SKM-1 (cell line): ENCODE measurements around the gene TFAP2A.
A peak's percentile ranks its signal among the peaks of the same experiment; 100 is the strongest.

ENCODE experiments used
- DNase-seq: peaks from one replicate; lab custom pipeline; 2025; ENCODE audit not compliant: unreplicated experiment; lab: John Stamatoyannopoulos, UW

TFAP2A gene

GRCh38 chr6:10413262-10413849 is 1.5 kb downstream of the TFAP2A start:
- DNase-seq: no peak

GRCh38 chr6:10412461-10413261 is 2.2 kb downstream of the TFAP2A start:
- DNase-seq: no peak

- DNase-seq: no peak
Measured at GRCh38 chr6:10411971-10412460, 2.9 kb downstream of the TFAP2A start.

GRCh38 chr6:10411131-10411970 is 3.5 kb downstream of the TFAP2A start:
- DNase-seq: no peak

GRCh38 chr6:10410207-10411050 is 4.4 kb downstream of the TFAP2A start:
- DNase-seq: no peak

GRCh38 chr6:10409731-10410206 is 5.1 kb downstream of the TFAP2A start:
- no peak for DNase-seq

GRCh38 chr6:10409233-10409721 is 5.6 kb downstream of the TFAP2A start:
- DNase-seq: no peak

- no peak for DNase-seq
Measured at GRCh38 chr6:10408457-10408856, 6.4 kb downstream of the TFAP2A start.

GRCh38 chr6:10407674-10408054 is 7.2 kb downstream of the TFAP2A start:
- no peak for DNase-seq

GRCh38 chr6:10407018-10407673 is 7.7 kb downstream of the TFAP2A start:
- DNase-seq: no peak

GRCh38 chr6:10406556-10406955 is 8.3 kb downstream of the TFAP2A start:
- no peak for DNase-seq

- DNase-seq: no peak
Measured at GRCh38 chr6:10405513-10405900, 9.4 kb downstream of the TFAP2A start.

- DNase-seq: no peak
Measured at GRCh38 chr6:10404799-10405512, 9.9 kb downstream of the TFAP2A start.

- DNase-seq: peak; percentile 61
Measured at GRCh38 chr6:10404107-10404798, 10.6 kb downstream of the TFAP2A start.

- no peak for DNase-seq
Measured at GRCh38 chr6:10403385-10404106, 11.3 kb downstream of the TFAP2A start.

GRCh38 chr6:10402648-10403311 is 12.1 kb downstream of the TFAP2A start:
- DNase-seq: peak; percentile 21

- DNase-seq: no peak
Measured at GRCh38 chr6:10401632-10402223, 13.1 kb downstream of the TFAP2A start.
